KOPT-K1 (cell line): ENCODE measurements around the gene PSME3IP1.
"Not testable (repeated sequence)": the region's sequence is repeated elsewhere in the genome, so short reads cannot be mapped to it uniquely, and the experiment has no call there.

Experiments
- H3K27ac ChIP-seq: fragments of 200-600 bp; sonication (generic); 2 replicates; pipeline ENCODE4 v1.5.1; 2016; ENCODE audit warnings: antibody characterized with exemption, mild to moderate bottlenecking, low read depth, low read length; ENCODE audit not compliant: poor library complexity, severe bottlenecking
- H3K36me3 ChIP-seq: fragments of 200-600 bp; sonication (generic); 2 replicates; pipeline ENCODE4 v1.5.1; 2017; ENCODE audit warnings: antibody characterized with exemption, mild to moderate bottlenecking, low read length, moderate library complexity; ENCODE audit not compliant: insufficient read depth
- H3K9me3 ChIP-seq: fragments of 200-600 bp; sonication (generic); 2 replicates; pipeline ENCODE4 v1.5.1; 2017; ENCODE audit warnings: antibody characterized with exemption, low read length, mild to moderate bottlenecking; ENCODE audit not compliant: insufficient read depth, poor library complexity, severe bottlenecking

PSME3IP1 gene

DNA sequence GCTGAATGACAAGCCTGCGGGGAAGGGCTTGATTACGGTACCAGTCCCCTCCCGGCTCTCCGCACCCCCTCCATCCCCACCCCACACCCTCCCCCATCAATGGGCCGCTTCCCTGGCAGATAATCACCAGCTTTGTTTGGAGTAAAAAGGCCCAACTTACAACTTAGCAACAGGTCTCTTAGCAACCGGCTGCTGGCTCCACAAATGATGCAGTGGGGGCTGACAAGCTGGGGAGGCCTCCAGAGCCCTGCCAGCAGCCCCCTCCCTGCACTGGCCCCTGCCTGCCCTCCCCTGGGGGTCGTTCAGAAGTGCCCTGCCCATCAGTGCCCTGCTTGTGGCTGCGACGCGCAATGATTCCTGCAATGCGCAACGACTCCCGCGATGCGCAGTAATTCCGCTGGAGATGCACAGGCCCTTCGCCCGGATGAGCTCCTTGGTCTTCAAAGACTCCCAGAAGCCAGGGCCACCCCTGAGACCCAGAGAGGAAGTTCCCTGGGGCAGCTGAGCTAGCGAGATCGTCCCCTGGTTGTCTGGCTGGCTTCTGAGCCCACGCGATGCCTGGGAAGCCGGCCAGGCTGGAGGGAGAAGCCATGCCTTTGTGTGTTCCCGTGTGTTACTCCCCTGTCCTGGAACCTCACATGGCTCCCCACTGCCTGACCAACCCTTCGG is 70.2 kb downstream of the PSME3IP1 start:
- Histone ChIP-seq H3K27ac (no peak overlapping the region), H3K36me3 (no peaks in the 10 kb centered on the region), H3K9me3 (no peaks in the 10 kb centered on the region)

DNA sequence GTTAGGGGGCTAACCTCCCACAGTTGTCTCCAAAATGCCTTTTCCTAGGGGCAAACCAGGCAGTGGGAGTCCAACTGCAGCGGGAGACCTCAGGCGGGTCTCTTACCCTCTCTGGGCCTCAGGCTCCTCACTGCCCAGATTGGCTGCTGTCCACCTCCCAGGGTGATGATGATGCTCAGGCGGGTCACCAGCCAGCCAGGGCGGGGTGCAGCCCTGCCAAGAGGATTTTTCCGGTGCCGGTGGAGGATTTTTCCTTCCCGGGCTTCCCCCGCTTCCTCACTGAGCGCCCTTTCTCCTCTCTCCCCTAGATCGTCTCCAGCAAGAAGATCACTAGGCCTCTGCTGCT is 70.7 kb downstream of the PSME3IP1 start:
- Histone ChIP-seq H3K27ac (no peak overlapping the region), H3K36me3 (no peaks in the 10 kb centered on the region), H3K9me3 (no peaks in the 10 kb centered on the region)

GRCh38 chr16:57113664-57114063 is 72.2 kb downstream of the PSME3IP1 start:
- no peaks in the 10 kb centered on the region for H3K36me3 ChIP-seq
- H3K27ac ChIP-seq = no peak overlapping the region
- H3K9me3 ChIP-seq = no peaks in the 10 kb centered on the region

GRCh38 chr16:57113042-57113453 is 72.8 kb downstream of the PSME3IP1 start:
- no peak overlapping the region for H3K27ac ChIP-seq
- H3K9me3 ChIP-seq = no peaks in the 10 kb centered on the region
- no peaks in the 10 kb centered on the region for H3K36me3 ChIP-seq

DNA sequence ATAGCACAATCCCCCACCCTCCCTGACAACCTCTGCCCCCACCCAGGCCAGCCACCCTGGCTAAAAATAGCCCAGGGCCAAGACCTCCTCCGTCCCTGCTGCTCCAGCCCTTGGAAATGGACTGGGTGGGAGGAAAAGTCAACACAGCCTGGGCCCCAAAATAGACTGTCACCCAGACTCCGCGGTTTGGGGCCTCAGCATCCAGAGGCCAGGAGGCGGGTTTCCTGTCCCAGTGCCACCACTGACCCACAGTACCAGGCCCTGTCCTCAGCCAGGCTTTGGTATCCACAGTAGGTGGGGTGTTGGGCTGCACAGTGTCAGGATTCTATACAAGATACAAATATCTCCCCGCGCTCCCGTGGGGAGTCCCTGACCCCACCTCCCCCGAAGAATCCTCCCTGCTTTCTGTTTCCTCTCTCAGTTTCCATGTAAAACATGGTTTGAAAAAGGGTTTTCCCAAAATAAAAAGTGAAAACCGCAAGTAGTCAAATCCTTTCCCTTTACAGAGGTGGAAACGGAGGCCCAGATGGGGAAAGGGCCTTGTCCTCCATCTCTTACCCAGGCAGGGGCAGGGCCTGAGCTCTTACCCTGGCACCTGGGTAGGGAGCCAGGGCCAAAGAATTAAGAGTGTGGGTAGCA is 73.3 kb downstream of the PSME3IP1 start:
- H3K9me3 ChIP-seq = no peaks in the 10 kb centered on the region
- no peak overlapping the region for H3K27ac ChIP-seq
- no peaks in the 10 kb centered on the region for H3K36me3 ChIP-seq

DNA sequence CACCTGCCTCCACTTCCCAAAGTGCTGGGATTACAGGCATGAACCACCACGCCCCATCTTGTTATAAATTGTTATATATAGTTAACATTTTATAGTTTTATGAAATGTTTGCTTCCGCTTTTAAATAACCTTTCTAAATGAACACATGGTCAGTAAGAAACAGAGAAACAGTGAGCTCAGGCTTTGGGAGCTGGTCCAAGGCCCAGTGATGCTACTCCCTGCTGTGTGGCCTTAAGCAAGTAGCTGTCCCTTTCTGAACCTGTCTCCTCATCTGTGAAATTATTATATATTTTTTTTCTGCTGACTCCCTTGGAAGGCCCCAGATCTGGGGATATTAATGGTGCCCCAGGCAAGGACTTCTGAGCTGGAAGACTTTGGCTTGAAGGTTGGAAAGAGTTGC is 74.4 kb downstream of the PSME3IP1 start:
- H3K36me3 ChIP-seq = no peaks in the 10 kb centered on the region
- no peaks in the 10 kb centered on the region for H3K9me3 ChIP-seq
- no peak overlapping the region for H3K27ac ChIP-seq

DNA sequence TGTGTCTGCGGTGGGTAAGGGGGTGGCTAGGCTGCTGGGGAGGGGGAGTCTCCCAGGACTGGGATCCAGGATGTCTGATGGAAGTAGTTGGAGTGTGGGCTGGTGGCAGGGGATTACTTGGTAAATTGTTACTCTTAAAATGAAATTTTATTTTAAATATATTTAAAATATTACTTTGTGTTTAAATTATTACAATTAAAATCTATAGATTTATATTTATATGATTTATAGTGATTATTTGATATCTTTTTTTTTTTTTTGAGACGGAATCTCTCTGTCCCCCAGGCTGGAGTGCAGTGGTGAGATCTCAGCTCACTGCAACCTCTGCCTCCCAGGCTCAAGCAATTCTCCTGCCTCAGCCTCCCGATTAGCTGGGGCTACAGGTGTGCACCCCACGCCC is 74.9 kb downstream of the PSME3IP1 start:
- H3K27ac ChIP-seq = no peak overlapping the region
- H3K9me3 ChIP-seq = no peaks in the 10 kb centered on the region
- no peaks in the 10 kb centered on the region for H3K36me3 ChIP-seq

DNA sequence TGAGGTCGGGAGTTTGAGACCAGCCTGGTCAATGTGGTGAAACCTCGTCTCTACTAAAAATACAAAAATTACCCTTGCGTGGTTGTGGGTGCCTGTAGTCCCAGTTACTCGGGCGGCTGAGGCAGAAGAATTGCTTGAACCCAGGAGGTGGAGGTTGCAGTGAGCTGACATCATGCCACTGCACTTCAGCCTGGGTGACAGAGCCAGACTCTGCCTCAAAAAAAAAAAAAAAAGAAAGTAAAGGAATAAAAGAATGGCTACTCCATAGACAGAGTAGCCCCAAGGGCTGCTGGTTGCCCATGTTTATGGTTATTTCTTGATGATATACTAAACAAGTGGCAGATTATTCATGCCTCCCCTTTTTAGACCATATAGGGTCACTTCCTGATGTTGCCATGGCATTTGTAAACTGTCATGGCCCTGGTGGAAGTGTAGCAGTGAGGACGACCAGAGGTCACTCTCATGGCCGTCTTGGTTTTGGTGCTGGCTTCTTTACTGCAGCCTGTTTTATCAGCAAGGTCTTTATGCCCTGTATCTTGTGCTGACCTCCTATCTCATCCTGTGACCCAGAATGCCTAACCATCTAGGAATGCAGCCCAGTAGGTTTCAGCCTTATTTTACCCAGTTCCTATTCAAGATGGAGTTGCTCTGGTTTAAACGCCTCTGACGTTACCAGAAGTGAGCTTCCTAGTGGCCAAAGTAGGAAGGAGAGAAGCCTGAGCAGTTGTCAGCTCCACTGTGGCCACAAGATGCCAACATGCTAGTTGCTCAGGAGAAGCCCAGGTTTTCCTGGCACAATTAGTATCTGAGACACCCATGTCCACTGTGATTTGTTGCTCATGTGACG is 76.4 kb downstream of the PSME3IP1 start:
- H3K9me3 ChIP-seq, H3K36me3 ChIP-seq, H3K27ac ChIP-seq: not testable (repeated sequence)

GRCh38 chr16:57108432-57108831 is 77.4 kb downstream of the PSME3IP1 start:
- no peaks in the 10 kb centered on the region for H3K36me3 ChIP-seq
- H3K9me3 ChIP-seq = no peaks in the 10 kb centered on the region
- no peak overlapping the region for H3K27ac ChIP-seq

- Histone ChIP-seq H3K27ac (no peak overlapping the region), H3K36me3 (no peaks in the 10 kb centered on the region), H3K9me3 (no peaks in the 10 kb centered on the region)
Observed at GRCh38 chr16:57107321-57107922, 78.4 kb downstream of the PSME3IP1 start.

DNA sequence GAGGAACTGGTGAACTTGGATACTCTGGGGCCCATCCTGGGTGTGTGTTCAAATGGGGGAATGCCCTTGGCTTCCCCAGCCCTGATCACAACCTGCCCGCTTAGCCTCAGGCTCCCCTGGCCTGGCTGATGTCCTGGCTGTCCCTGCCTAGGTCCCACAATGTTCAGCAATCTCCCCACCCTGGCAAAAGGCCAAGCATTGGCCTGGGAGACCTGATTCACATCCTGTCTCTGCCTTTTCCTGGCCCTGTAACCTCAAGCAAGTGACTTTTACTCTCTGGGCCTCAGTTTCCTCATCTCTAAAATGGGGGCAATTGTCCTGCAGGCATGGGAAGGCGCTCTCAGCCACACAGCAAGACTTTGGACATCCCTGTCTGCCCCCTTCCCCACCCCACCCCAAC is 79.1 kb downstream of the PSME3IP1 start:
- Histone ChIP-seq H3K27ac (no peak overlapping the region), H3K36me3 (no peaks in the 10 kb centered on the region), H3K9me3 (no peaks in the 10 kb centered on the region)

DNA sequence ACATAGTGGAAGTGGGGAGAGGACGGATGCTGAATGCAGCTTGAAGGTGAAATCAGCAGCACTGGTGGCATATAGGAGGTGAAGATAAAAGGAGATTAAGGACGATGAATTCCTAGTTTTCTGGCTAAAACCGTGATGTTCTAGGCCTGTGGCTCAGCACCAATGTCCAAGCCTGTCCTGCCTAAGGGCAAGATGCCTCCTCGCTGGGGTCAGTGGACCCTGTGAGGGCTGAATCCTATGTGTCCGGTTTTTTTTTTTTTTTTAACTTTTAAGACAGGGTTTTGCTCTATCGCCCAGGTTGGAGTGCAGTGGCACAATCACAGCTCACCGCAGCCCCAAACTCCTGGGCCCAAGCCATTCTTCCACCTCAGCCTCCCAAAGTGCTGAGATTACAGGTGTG is 80.7 kb downstream of the PSME3IP1 start:
- no peak overlapping the region for H3K27ac ChIP-seq
- no peaks in the 10 kb centered on the region for H3K9me3 ChIP-seq
- H3K36me3 ChIP-seq = no peaks in the 10 kb centered on the region

- Histone ChIP-seq H3K27ac (no peak overlapping the region), H3K36me3 (no peaks in the 10 kb centered on the region), H3K9me3 (no peaks in the 10 kb centered on the region)
Observed at GRCh38 chr16:57104706-57105105, 81.1 kb downstream of the PSME3IP1 start.

DNA sequence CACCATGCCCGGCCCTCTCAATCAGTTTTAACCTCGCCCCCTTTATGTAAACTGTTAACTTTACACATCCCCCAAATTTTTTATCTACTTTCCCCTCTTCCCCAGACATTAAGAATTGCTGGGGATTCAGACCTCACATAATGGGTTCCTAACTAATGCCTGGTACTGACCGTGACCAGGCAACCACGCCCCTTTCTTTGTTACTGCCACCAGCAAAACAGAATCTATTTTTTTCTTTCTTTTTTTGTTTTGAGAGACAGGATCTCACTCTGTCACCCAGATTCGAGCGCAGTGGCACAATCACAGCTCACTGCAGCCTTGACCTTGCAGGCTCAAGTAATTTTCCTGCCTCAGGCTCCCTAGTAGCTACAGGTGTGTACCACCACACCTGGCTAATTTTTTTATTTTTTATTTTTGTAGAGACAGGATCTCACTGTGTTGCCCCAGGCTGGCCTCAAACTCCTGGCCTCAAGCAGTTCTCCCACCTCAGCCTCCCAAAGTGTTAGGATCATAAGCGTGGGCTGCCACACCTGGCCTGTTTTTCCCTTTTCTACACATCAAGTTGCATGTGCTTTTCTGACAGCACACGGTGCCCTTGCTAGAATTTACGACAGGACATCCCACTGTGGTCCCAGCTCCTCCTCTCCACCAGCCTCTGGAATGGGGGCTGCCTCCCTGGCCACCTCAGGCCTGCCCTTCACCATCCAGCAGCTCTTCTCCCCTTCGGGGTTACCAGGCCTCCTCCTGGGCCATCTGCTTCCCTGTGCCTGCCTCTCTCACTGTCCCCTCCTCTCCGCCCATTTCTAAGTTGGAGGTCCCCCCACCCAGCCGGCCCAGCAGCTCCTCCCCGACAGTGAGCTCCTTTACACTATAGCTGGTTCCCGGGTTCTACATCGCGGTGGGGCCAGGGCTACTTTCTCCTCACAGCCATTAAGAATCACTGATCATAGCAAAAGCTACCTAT is 82.7 kb downstream of the PSME3IP1 start:
- no peaks in the 10 kb centered on the region for H3K36me3 ChIP-seq
- no peaks in the 10 kb centered on the region for H3K9me3 ChIP-seq
- H3K27ac ChIP-seq = no peak overlapping the region
